ENCODE results near the gene IGSF9B. TPM values are rescaled to one million over a fixed set of nuclear protein-coding genes. Genes with fewer than 3 reads are reported as not detected.

IGSF9B gene
- total RNA-seq, 1 donor from 2014 or later = 13.1 TPM

- H3K36me3 ChIP-seq (ENCODE audit: insufficient read depth, low read length) = no peaks in the 10 kb centered on the region
- no peak overlapping the region for H3K9ac ChIP-seq (ENCODE audit: low read length)
- no peaks in the 10 kb centered on the region for H3K79me2 ChIP-seq (ENCODE audit: insufficient read depth, low read length)
- no peak overlapping the region for H3K4me3 ChIP-seq (ENCODE audit: insufficient read depth, low read depth, low read length)
- H3K27ac Mint-ChIP-seq (ENCODE audit: unreplicated experiment) = no peak overlapping the region
- no peaks in the 10 kb centered on the region for H3K9me3 ChIP-seq (ENCODE audit: insufficient read depth, low read depth, low read length)
- H2AFZ ChIP-seq (ENCODE audit: low read depth, low read length) = no peak overlapping the region
- no peak overlapping the region for H3K27ac ChIP-seq (ENCODE audit: low read depth, low read length)
- peaks cover 28% of the 10 kb centered on the region for H3K4me1 ChIP-seq (ENCODE audit: insufficient read depth, low read length)
- H3K36me3 Mint-ChIP-seq (ENCODE audit: low read depth, unreplicated experiment) = peaks cover 4% of the 10 kb centered on the region
- H4K20me1 ChIP-seq (ENCODE audit: insufficient read depth, low read length) = peaks cover 13% of the 10 kb centered on the region
- peaks cover 19% of the 10 kb centered on the region for H3K4me1 Mint-ChIP-seq (ENCODE audit: low read depth, unreplicated experiment)
- H3K27me3 ChIP-seq (ENCODE audit: insufficient read depth, low read length) = no peaks in the 10 kb centered on the region
- no peaks in the 10 kb centered on the region for H3K9me3 Mint-ChIP-seq (ENCODE audit: unreplicated experiment)
- no peak overlapping the region for H3K4me3 Mint-ChIP-seq (ENCODE audit: unreplicated experiment)
- TF ChIP-seq EZH2 (IDR thresholded peaks at IDR 0.05; ENCODE audit: insufficient read depth, low read length) (no peak), CTCF (IDR thresholded peaks at IDR 0.05; ENCODE audit: insufficient read depth, low read depth, low read length) (no peak)
- DNase-seq (ENCODE audit: low read depth) (no peak), FAIRE-seq (no peak)
- no peak overlapping the region for H3K4me2 ChIP-seq (ENCODE audit: low read length)
- H3K27me3 Mint-ChIP-seq (ENCODE audit: low read depth, unreplicated experiment) = no peaks in the 10 kb centered on the region
These were observed 12.6 kb downstream of the IGSF9B start for GRCh38 chr11:133943950-133944698.

GRCh38 chr11:133942577-133942976 is 14.2 kb downstream of the IGSF9B start:
- DNase-seq (ENCODE audit: low read depth) (no peak), FAIRE-seq (no peak)
- H3K27ac ChIP-seq (ENCODE audit: low read depth, low read length) = no peak overlapping the region
- TF ChIP-seq CTCF (IDR thresholded peaks at IDR 0.05; ENCODE audit: insufficient read depth, low read depth, low read length) (no peak), EZH2 (IDR thresholded peaks at IDR 0.05; ENCODE audit: insufficient read depth, low read length) (no peak)
- Mint-ChIP-seq H3K9me3 (ENCODE audit: unreplicated experiment) (no peaks in the 10 kb centered on the region), H3K27ac (ENCODE audit: unreplicated experiment) (no peak overlapping the region), H3K36me3 (ENCODE audit: low read depth, unreplicated experiment) (peaks cover 8% of the 10 kb centered on the region), H3K27me3 (ENCODE audit: low read depth, unreplicated experiment) (no peaks in the 10 kb centered on the region), H3K4me3 (ENCODE audit: unreplicated experiment) (no peak overlapping the region), H3K4me1 (ENCODE audit: low read depth, unreplicated experiment) (peaks cover 7% of the 10 kb centered on the region)
- H3K4me3 ChIP-seq (ENCODE audit: insufficient read depth, low read depth, low read length) = no peak overlapping the region
- H3K9me3 ChIP-seq (ENCODE audit: insufficient read depth, low read depth, low read length) = no peaks in the 10 kb centered on the region
- no peaks in the 10 kb centered on the region for H3K27me3 ChIP-seq (ENCODE audit: insufficient read depth, low read length)
- peaks cover 9% of the 10 kb centered on the region for H4K20me1 ChIP-seq (ENCODE audit: insufficient read depth, low read length)
- H3K79me2 ChIP-seq (ENCODE audit: insufficient read depth, low read length) = no peaks in the 10 kb centered on the region
- no peak overlapping the region for H2AFZ ChIP-seq (ENCODE audit: low read depth, low read length)
- H3K36me3 ChIP-seq (ENCODE audit: insufficient read depth, low read length) = no peaks in the 10 kb centered on the region
- peaks cover 25% of the 10 kb centered on the region for H3K4me1 ChIP-seq (ENCODE audit: insufficient read depth, low read length)
- H3K4me2 ChIP-seq (ENCODE audit: low read length) = no peak overlapping the region
- H3K9ac ChIP-seq (ENCODE audit: low read length) = no peak overlapping the region

GRCh38 chr11:133941546-133941945 is 15.2 kb downstream of the IGSF9B start:
- DNase-seq (ENCODE audit: low read depth) (no peak), FAIRE-seq (no peak)
- no peaks in the 10 kb centered on the region for H3K79me2 ChIP-seq (ENCODE audit: insufficient read depth, low read length)
- H4K20me1 ChIP-seq (ENCODE audit: insufficient read depth, low read length) = no peaks in the 10 kb centered on the region
- no peaks in the 10 kb centered on the region for H3K27me3 Mint-ChIP-seq (ENCODE audit: low read depth, unreplicated experiment)
- no peak overlapping the region for H3K4me3 Mint-ChIP-seq (ENCODE audit: unreplicated experiment)
- H3K9me3 ChIP-seq (ENCODE audit: insufficient read depth, low read depth, low read length) = no peaks in the 10 kb centered on the region
- no peak overlapping the region for H3K27ac Mint-ChIP-seq (ENCODE audit: unreplicated experiment)
- H3K4me1 Mint-ChIP-seq (ENCODE audit: low read depth, unreplicated experiment) = peaks cover 4% of the 10 kb centered on the region
- H3K4me3 ChIP-seq (ENCODE audit: insufficient read depth, low read depth, low read length) = no peak overlapping the region
- no peak overlapping the region for H3K4me2 ChIP-seq (ENCODE audit: low read length)
- no peaks in the 10 kb centered on the region for H3K27me3 ChIP-seq (ENCODE audit: insufficient read depth, low read length)
- no peak overlapping the region for H3K27ac ChIP-seq (ENCODE audit: low read depth, low read length)
- no peak overlapping the region for H2AFZ ChIP-seq (ENCODE audit: low read depth, low read length)
- no peak for TF ChIP-seq CTCF (IDR thresholded peaks at IDR 0.05; ENCODE audit: insufficient read depth, low read depth, low read length)
- TF ChIP-seq EZH2 (IDR thresholded peaks at IDR 0.05; ENCODE audit: insufficient read depth, low read length) = no peak
- H3K36me3 Mint-ChIP-seq (ENCODE audit: low read depth, unreplicated experiment) = peaks cover 8% of the 10 kb centered on the region
- no peaks in the 10 kb centered on the region for H3K9me3 Mint-ChIP-seq (ENCODE audit: unreplicated experiment)
- no peak overlapping the region for H3K9ac ChIP-seq (ENCODE audit: low read length)
- H3K4me1 ChIP-seq (ENCODE audit: insufficient read depth, low read length) = peaks cover 17% of the 10 kb centered on the region
- H3K36me3 ChIP-seq (ENCODE audit: insufficient read depth, low read length) = no peaks in the 10 kb centered on the region
